ENCODE results near the gene RNASE7. TPM values are rescaled to one million over a fixed set of nuclear protein-coding genes. Genes with fewer than 3 reads are reported as not detected.

Gene RNASE7
- total RNA-seq, 1 experiment from 2014 or later, result not detected

DNA sequence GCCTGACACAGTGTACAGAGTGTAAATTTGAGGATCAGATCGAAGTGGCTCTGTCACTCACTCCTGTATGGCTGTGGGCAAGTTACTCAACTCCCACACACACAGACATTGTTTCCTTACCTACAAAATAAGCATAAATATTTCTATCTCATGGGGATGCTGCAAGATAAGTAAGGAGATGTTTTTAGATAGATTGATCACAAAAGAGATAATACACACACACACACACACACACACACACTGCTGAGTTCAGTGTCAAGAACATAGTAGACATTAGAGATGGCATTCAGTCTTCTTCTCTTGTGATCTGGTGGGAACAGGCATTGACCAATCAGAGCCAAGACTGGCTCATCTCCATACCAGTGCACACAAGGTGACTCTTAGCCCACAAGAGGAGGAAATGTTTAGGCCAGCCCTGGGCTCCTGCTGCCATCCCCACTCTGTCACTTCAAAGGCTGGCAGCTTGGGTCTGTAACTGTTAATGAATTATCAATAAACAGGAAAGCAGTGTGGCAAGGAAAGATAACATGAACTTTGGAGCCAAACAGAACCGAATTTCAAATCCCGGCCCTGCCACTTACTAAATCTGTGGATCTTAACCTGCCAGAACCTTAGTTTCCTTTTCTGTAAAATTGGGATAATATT is 12.1 kb downstream of the RNASE7 start:
- Histone ChIP-seq H3K4me2 (ENCODE audit: low read length) (no peak overlapping the region), H2AFZ (ENCODE audit: low read depth, low read length, poor library complexity, severe bottlenecking) (no peak overlapping the region), H3K27me3 (ENCODE audit: insufficient read depth, low read length) (no peaks in the 10 kb centered on the region), H3K36me3 (ENCODE audit: control insufficient read depth in 1 of 2, insufficient read depth in 2 of 2, low read length in 2 of 2) (no peaks in the 10 kb centered on the region), H3K9ac (ENCODE audit: low read length) (no peak overlapping the region), H3K9me3 (ENCODE audit: control insufficient read depth in 1 of 2, insufficient read depth in 1 of 2, low read depth in 1 of 2, low read length in 2 of 2) (no peaks in the 10 kb centered on the region), H3K4me3 (replicated peaks in 1 of 2; ENCODE audit: low read depth in 1 of 2, low read length in 2 of 2) (no peak overlapping the region), H3K9me2 (ENCODE audit: insufficient read depth) (no peaks in the 10 kb centered on the region), H3K27ac (ENCODE audit: low read depth, low read length) (no peak overlapping the region), H3K4me1 (ENCODE audit: control insufficient read depth in 1 of 2, insufficient read depth in 2 of 2, low read length in 2 of 2) (no peaks in the 10 kb centered on the region), H4K20me1 (ENCODE audit: insufficient read depth) (no peaks in the 10 kb centered on the region), H3K79me2 (ENCODE audit: insufficient read depth, low read length) (no peaks in the 10 kb centered on the region)
- DNase-seq (ENCODE audit: low read depth, low spot score) (no peak), ATAC-seq (peak; percentile 78)
- ChIA-PET RAD21 (ENCODE audit: low non-redundant PET in 1 of 2, low total read pairs in 2 of 2, uncharacterized antibody in 2 of 2, unreplicated experiment in 2 of 2) (no interaction called here), CTCF (no interaction called here), POLR2A (no interaction called here)
- TF ChIP-seq, protein P1, sequence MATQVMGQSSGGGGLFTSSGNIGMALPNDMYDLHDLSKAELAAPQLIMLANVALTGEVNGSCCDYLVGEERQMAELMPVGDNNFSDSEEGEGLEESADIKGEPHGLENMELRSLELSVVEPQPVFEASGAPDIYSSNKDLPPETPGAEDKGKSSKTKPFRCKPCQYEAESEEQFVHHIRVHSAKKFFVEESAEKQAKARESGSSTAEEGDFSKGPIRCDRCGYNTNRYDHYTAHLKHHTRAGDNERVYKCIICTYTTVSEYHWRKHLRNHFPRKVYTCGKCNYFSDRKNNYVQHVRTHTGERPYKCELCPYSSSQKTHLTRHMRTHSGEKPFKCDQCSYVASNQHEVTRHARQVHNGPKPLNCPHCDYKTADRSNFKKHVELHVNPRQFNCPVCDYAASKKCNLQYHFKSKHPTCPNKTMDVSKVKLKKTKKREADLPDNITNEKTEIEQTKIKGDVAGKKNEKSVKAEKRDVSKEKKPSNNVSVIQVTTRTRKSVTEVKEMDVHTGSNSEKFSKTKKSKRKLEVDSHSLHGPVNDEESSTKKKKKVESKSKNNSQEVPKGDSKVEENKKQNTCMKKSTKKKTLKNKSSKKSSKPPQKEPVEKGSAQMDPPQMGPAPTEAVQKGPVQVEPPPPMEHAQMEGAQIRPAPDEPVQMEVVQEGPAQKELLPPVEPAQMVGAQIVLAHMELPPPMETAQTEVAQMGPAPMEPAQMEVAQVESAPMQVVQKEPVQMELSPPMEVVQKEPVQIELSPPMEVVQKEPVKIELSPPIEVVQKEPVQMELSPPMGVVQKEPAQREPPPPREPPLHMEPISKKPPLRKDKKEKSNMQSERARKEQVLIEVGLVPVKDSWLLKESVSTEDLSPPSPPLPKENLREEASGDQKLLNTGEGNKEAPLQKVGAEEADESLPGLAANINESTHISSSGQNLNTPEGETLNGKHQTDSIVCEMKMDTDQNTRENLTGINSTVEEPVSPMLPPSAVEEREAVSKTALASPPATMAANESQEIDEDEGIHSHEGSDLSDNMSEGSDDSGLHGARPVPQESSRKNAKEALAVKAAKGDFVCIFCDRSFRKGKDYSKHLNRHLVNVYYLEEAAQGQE (IDR thresholded peaks at IDR 0.05; ENCODE audit: low read depth), result no peak
- no peak for TF ChIP-seq ZFX (IDR thresholded peaks at IDR 0.05)
- BruUV-seq (replicated peaks), result no TSS peak
- intact Hi-C loops (cut with micrococcal nuclease), result no loop called here

DNA sequence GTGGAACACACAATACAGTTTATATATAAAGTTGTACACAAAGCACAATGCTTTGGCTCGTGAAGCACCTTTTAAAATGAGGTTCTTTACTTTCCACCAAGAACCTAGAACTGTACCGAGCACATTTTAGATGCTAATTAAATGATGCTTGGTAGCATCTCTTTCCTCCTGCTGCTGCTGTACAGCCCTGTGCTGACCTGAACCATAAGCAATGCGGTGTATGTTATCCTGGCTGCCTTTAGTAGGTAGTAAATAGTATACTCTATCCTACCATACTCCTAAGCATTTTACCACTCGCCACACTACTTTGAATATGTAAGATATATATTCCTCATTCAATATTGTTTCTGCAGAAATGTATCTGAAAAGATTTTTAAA is 12.6 kb downstream of the RNASE7 start:
- H3K9ac ChIP-seq (ENCODE audit: low read length), result no peak overlapping the region
- H2AFZ ChIP-seq (ENCODE audit: low read depth, low read length, poor library complexity, severe bottlenecking), result no peak overlapping the region
- H3K79me2 ChIP-seq (ENCODE audit: insufficient read depth, low read length), result no peaks in the 10 kb centered on the region
- TF ChIP-seq TCF7L2 (IDR thresholded peaks at IDR 0.05; ENCODE audit: borderline replicate concordance, extremely low read depth, insufficient read depth, insufficient read length) (no peak), EZH2phosphoT487 (IDR thresholded peaks at IDR 0.05; ENCODE audit: borderline replicate concordance) (no peak)
- TF ChIP-seq, protein P2, sequence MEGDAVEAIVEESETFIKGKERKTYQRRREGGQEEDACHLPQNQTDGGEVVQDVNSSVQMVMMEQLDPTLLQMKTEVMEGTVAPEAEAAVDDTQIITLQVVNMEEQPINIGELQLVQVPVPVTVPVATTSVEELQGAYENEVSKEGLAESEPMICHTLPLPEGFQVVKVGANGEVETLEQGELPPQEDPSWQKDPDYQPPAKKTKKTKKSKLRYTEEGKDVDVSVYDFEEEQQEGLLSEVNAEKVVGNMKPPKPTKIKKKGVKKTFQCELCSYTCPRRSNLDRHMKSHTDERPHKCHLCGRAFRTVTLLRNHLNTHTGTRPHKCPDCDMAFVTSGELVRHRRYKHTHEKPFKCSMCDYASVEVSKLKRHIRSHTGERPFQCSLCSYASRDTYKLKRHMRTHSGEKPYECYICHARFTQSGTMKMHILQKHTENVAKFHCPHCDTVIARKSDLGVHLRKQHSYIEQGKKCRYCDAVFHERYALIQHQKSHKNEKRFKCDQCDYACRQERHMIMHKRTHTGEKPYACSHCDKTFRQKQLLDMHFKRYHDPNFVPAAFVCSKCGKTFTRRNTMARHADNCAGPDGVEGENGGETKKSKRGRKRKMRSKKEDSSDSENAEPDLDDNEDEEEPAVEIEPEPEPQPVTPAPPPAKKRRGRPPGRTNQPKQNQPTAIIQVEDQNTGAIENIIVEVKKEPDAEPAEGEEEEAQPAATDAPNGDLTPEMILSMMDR (IDR thresholded peaks at IDR 0.05 in 2 of 3, conservative IDR thresholded peaks at IDR 0.05 in 1 of 3; ENCODE audit: borderline replicate concordance in 1 of 3, insufficient read depth in 1 of 3, low read depth in 2 of 3, low read length in 2 of 3), result no peak
- no peak overlapping the region for H3K4me3 ChIP-seq (replicated peaks in 1 of 2; ENCODE audit: low read depth in 1 of 2, low read length in 2 of 2)
- no peak overlapping the region for H3K27ac ChIP-seq (ENCODE audit: low read depth, low read length)
- no peaks in the 10 kb centered on the region for H3K36me3 ChIP-seq (ENCODE audit: control insufficient read depth in 1 of 2, insufficient read depth in 2 of 2, low read length in 2 of 2)
- no peaks in the 10 kb centered on the region for H3K9me2 ChIP-seq (ENCODE audit: insufficient read depth)
- ChIA-PET CTCF (no interaction called here), RAD21 (ENCODE audit: low non-redundant PET in 1 of 2, low total read pairs in 2 of 2, uncharacterized antibody in 2 of 2, unreplicated experiment in 2 of 2) (no interaction called here), POLR2A (no interaction called here)
- no TSS peak for BruUV-seq (replicated peaks)
- H3K4me1 ChIP-seq (ENCODE audit: control insufficient read depth in 1 of 2, insufficient read depth in 2 of 2, low read length in 2 of 2), result no peaks in the 10 kb centered on the region
- DNase-seq (ENCODE audit: low read depth, low spot score), result no peak
- intact Hi-C loops (cut with micrococcal nuclease), result no loop called here
- no peaks in the 10 kb centered on the region for H4K20me1 ChIP-seq (ENCODE audit: insufficient read depth)
- no peak overlapping the region for H3K4me2 ChIP-seq (ENCODE audit: low read length)
- no peaks in the 10 kb centered on the region for H3K27me3 ChIP-seq (ENCODE audit: insufficient read depth, low read length)
- no peak for ATAC-seq
- H3K9me3 ChIP-seq (ENCODE audit: control insufficient read depth in 1 of 2, insufficient read depth in 1 of 2, low read depth in 1 of 2, low read length in 2 of 2), result no peaks in the 10 kb centered on the region
